ENCODE data around the gene PLCH2.

DNA sequence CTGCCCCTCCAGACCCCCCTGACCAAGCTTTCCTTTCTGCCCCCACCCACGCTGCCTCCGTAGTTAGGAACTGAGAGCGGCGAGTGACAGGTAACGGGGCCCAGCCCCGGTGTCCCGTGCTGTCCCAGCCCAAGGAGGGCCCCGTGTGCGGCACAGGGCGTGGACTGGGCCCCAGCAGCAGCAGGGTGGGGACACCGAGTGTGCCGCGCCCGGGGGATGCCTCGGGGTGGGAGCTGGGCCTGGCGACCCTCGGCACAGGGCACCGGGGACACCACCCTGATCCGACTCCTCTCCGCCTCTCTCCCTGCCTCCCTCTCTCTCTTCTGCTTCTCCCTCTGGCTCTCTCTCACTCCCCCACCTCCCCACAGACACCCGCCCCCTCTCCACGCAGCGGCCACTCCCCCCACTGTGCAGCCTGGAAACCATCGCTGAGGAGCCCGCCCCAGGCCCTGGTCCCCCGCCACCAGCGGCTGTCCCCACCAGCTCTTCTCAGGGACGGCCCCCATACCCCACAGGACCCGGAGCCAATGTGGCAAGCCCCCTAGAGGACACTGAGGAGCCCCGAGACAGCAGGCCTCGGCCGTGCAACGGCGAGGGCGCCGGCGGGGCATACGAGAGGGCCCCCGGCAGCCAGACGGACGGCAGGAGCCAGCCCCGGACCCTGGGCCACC, 27.6 kb downstream of the PLCH2 start:
- TF ChIP-seq RAD21 (conservative IDR thresholded peaks at IDR 0.05) (no peak), POLR2AphosphoS5 (IDR thresholded peaks at IDR 0.05) (no peak), REST (IDR thresholded peaks at IDR 0.05; ENCODE audit: borderline replicate concordance) (no peak)
- TF ChIP-seq, protein P1, sequence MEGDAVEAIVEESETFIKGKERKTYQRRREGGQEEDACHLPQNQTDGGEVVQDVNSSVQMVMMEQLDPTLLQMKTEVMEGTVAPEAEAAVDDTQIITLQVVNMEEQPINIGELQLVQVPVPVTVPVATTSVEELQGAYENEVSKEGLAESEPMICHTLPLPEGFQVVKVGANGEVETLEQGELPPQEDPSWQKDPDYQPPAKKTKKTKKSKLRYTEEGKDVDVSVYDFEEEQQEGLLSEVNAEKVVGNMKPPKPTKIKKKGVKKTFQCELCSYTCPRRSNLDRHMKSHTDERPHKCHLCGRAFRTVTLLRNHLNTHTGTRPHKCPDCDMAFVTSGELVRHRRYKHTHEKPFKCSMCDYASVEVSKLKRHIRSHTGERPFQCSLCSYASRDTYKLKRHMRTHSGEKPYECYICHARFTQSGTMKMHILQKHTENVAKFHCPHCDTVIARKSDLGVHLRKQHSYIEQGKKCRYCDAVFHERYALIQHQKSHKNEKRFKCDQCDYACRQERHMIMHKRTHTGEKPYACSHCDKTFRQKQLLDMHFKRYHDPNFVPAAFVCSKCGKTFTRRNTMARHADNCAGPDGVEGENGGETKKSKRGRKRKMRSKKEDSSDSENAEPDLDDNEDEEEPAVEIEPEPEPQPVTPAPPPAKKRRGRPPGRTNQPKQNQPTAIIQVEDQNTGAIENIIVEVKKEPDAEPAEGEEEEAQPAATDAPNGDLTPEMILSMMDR (IDR thresholded peaks at IDR 0.05; ENCODE audit: poor library complexity, severe bottlenecking) = no peak
